HG03378 (cell line): ENCODE data around the gene DDX3X.
"Not testable (repeated sequence)": the region's sequence is repeated elsewhere in the genome, so short reads cannot be mapped to it uniquely, and the experiment has no call there.

Experiments
- ATAC-seq: cut with Tn5 transposase; IDR thresholded peaks from one replicate; pipeline ENCODE4 v1.9.1; 2021; ENCODE audit warnings: mild to moderate bottlenecking, moderate library complexity; ENCODE audit not compliant: unreplicated experiment

The DDX3X gene

GRCh38 chrX:41411222-41411621 is 77.3 kb downstream of the DDX3X start:
- not testable (repeated sequence) for ATAC-seq

- no peak for ATAC-seq
Measured at GRCh38 chrX:41412261-41413081, 78.5 kb downstream of the DDX3X start.
